GM12892 (cell line): ENCODE data around the gene WDR59.
"Not testable (repeated sequence)": the region's sequence is repeated elsewhere in the genome, so short reads cannot be mapped to it uniquely, and the experiment has no call there.

ENCODE experiments used
- POLR2A ChIP-seq: IDR thresholded peaks from 2 replicates; pipeline ENCODE4 v1.6.1; 2011; ENCODE audit warnings: low read depth, low read length, control low read depth
- POLR2AphosphoS5 ChIP-seq: IDR thresholded peaks from 2 replicates; pipeline ENCODE4 v1.6.1; 2011; ENCODE audit warnings: low read depth, low read length, control low read depth
- TAF1 ChIP-seq: IDR thresholded peaks from 2 replicates; pipeline ENCODE4 v1.6.1; 2011; ENCODE audit warnings: low read depth, mild to moderate bottlenecking, control low read depth, low read length, borderline replicate concordance

DNA sequence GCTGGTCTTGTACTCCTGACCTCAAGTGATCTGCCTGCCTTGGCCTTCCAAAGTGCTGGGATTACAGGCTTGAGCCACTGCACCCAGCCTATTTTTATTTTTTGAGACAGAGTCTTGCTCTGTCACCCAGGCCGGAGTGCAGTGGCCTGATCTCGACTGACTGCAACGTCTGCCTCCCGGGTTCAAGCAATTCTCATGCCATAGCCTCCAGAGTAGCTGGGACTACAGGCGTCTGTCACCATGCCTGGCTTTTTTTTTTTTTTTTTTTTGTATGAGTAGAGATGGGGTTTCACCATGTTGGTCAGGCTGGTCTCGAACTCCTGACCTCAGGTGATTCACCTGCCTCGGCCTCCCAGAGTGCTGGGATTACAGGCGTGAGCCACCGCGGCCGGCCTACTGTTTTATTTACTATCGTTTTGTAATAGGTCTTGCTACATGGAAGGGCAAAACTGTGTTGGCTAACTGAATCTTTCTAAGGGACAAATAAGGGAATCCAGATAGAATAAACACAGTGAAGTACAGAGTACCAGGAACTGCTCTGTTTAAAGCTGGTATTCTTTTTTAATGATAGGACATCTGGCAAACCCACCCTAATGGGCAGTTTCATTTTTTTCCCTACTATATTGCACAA is 31.6 kb upstream of the WDR59 start:
- not testable (repeated sequence) for TF ChIP-seq POLR2AphosphoS5, POLR2A, TAF1
